ENCODE measurements around the gene IKBKG. TPM values are rescaled to one million over a fixed set of nuclear protein-coding genes. Genes with fewer than 3 reads are reported as not detected.
A peak's percentile ranks its signal among the peaks of the same experiment; 100 is the strongest.
"Not testable (repeated sequence)": the region's sequence is repeated elsewhere in the genome, so short reads cannot be mapped to it uniquely, and the experiment has no call there.

IKBKG gene
- total and polyA plus RNA-seq, 2 donors from 2014 or later = 23.3 to 31.3 TPM

DNA sequence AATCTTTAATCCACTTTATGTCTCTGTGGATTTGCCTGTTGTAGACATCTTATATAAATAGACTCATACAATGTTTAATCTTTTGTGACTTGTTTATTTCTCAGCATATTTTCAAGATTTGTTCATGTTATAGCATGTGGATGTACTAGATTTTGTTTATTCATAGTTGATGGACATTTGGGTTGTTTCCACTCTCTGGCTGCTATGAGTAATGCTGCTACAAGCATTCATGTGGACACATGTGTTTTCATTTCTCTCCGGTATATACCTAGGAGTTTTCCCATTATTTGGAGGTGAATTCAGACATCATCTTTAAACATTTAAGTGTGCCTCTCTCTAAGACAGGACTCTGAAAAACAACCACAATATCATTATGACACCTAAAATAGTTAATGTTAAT is 2.3 kb downstream of the IKBKG start:
- TF ChIP-seq, protein P1, sequence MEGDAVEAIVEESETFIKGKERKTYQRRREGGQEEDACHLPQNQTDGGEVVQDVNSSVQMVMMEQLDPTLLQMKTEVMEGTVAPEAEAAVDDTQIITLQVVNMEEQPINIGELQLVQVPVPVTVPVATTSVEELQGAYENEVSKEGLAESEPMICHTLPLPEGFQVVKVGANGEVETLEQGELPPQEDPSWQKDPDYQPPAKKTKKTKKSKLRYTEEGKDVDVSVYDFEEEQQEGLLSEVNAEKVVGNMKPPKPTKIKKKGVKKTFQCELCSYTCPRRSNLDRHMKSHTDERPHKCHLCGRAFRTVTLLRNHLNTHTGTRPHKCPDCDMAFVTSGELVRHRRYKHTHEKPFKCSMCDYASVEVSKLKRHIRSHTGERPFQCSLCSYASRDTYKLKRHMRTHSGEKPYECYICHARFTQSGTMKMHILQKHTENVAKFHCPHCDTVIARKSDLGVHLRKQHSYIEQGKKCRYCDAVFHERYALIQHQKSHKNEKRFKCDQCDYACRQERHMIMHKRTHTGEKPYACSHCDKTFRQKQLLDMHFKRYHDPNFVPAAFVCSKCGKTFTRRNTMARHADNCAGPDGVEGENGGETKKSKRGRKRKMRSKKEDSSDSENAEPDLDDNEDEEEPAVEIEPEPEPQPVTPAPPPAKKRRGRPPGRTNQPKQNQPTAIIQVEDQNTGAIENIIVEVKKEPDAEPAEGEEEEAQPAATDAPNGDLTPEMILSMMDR (IDR thresholded peaks at IDR 0.05; ENCODE audit: borderline replicate concordance, extremely low read depth, insufficient read depth) = no peak
- H3K36me3 ChIP-seq (ENCODE audit: control insufficient read depth in 2 of 3, insufficient read depth in 3 of 3, low read length in 3 of 3) = peaks cover 0 to 3% (median 0%) of the 10 kb centered on the region in 3 donors
- no peak overlapping the region for H3K9ac ChIP-seq (ENCODE audit: low read length in 3 of 3)
- H3K27me3 ChIP-seq (ENCODE audit: control insufficient read depth, insufficient read depth, low read length) = no peaks in the 10 kb centered on the region
- peaks cover 0 to 13% (median 0%) of the 10 kb centered on the region in 3 donors for H3K4me1 ChIP-seq (ENCODE audit: control insufficient read depth in 2 of 3, insufficient read depth in 2 of 3, low read depth in 1 of 3, low read length in 3 of 3)
- H3K9me3 ChIP-seq (ENCODE audit: control insufficient read depth in 2 of 3, insufficient read depth in 1 of 3, low read length in 3 of 3) = no peaks in the 10 kb centered on the region
- no peak overlapping the region for H3K27ac ChIP-seq (ENCODE audit: low read depth in 2 of 2, low read length in 2 of 2)
- H3K4me3 ChIP-seq (ENCODE audit: low read length in 3 of 3) = no peak overlapping the region
- FAIRE-seq (no peak), DNase-seq (no peak)
- intact Hi-C loops (cut with DNase I) = no loop called here

DNA sequence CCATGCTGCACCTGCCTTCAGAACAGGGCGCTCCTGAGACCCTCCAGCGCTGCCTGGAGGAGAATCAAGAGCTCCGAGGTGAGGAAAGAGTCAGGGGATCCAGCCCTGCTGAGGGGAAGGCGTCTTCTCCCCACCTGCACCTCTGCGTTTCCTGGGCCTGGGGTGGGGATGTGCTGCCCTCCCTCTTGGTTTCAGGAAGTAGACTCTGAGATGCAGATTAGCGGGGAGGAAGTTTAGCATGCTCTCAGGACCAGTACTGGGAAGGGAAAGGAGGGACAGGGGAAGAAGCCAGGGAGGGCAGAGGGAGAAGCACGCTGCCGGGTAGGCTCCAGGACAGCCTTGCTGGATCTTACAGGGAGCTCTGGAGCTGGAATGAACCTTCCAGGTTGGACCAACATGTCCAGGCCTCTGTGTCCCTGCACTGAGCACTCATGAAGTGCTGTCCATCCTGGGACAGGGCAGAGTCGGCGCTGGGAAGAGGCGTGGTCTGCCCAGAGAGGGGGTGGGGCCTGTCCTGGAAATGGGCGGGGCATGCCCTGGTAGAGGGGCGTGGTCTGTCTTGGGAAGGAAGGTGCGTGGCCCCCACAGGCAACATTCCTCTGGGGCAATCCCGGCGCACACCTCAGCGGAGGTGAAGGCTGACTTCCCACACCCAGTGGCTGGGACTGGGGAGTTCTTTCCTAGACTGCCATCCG is 4.8 kb downstream of the IKBKG start:
- H3K27me3 ChIP-seq (ENCODE audit: control insufficient read depth, insufficient read depth, low read length); H3K27ac ChIP-seq (ENCODE audit: low read depth in 2 of 2, low read length in 2 of 2); H3K9ac ChIP-seq (ENCODE audit: low read length in 3 of 3); intact Hi-C loops (cut with DNase I); H3K4me1 ChIP-seq (ENCODE audit: control insufficient read depth in 2 of 3, insufficient read depth in 2 of 3, low read depth in 1 of 3, low read length in 3 of 3); H3K36me3 ChIP-seq (ENCODE audit: control insufficient read depth in 2 of 3, insufficient read depth in 3 of 3, low read length in 3 of 3); H3K4me3 ChIP-seq (ENCODE audit: low read length in 3 of 3); FAIRE-seq; H3K9me3 ChIP-seq (ENCODE audit: control insufficient read depth in 2 of 3, insufficient read depth in 1 of 3, low read length in 3 of 3): not testable (repeated sequence)
- DNase-seq = peak in 1 of 5 donors; percentile 43

DNA sequence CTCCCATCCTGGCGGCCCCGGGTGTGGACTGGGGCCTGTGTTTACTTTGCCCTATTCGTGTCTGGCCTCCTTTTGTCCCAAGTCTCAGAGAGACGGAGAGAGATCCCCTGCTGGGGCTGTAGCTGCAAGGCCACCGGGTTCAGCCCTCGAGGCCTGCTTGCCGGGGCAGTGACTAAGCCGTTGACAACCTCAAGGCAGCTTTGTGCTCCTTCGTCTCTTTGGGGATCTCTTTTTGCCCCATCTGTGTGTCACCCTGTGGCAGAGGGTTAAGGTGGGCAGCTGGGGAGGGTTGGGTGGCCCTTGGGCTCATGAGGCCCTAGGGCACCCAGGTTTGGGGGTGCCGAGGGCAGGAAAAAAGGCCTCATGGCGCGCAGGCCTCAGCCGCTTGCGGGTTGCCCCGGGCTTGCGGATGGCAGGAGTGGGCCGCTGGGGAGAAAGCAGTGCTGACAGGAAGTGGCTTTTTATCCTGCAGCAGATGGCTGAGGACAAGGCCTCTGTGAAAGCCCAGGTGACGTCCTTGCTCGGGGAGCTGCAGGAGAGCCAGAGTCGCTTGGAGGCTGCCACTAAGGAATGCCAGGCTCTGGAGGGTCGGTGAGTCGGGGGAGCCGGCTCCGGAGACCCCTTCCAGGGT is 10.8 kb downstream of the IKBKG start:
- H3K9me3 ChIP-seq (ENCODE audit: control insufficient read depth in 2 of 3, insufficient read depth in 1 of 3, low read length in 3 of 3); intact Hi-C loops (cut with DNase I); H3K27me3 ChIP-seq (ENCODE audit: control insufficient read depth, insufficient read depth, low read length); H3K4me3 ChIP-seq (ENCODE audit: low read length in 3 of 3); H3K4me1 ChIP-seq (ENCODE audit: control insufficient read depth in 2 of 3, insufficient read depth in 2 of 3, low read depth in 1 of 3, low read length in 3 of 3); H3K9ac ChIP-seq (ENCODE audit: low read length in 3 of 3); FAIRE-seq; H3K36me3 ChIP-seq (ENCODE audit: control insufficient read depth in 2 of 3, insufficient read depth in 3 of 3, low read length in 3 of 3); H3K27ac ChIP-seq (ENCODE audit: low read depth in 2 of 2, low read length in 2 of 2); DNase-seq: not testable (repeated sequence)

DNA sequence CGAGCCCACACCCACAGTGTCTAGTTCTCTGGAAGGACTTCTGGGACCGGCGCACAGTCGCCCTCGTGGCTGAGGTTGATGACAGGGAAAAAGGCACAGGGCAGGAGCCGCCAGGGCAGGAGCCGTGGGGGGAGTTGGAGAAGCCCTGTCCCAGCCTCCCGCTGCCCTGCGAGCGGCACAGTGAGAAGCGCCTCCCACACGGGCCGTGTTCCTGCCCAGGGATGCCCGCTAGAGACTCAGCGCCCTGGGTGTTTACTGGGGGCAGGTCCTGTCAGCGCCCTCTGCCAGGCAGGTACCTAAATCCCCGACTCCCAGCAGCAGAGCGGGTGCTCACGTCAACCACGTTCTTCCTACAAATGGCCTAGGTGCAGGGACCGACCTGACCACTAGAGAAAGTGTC is 11.5 kb downstream of the IKBKG start:
- H3K4me1 ChIP-seq (ENCODE audit: control insufficient read depth in 2 of 3, insufficient read depth in 2 of 3, low read depth in 1 of 3, low read length in 3 of 3); H3K4me3 ChIP-seq (ENCODE audit: low read length in 3 of 3); intact Hi-C loops (cut with DNase I); H3K27ac ChIP-seq (ENCODE audit: low read depth in 2 of 2, low read length in 2 of 2); H3K9me3 ChIP-seq (ENCODE audit: control insufficient read depth in 2 of 3, insufficient read depth in 1 of 3, low read length in 3 of 3); FAIRE-seq; H3K27me3 ChIP-seq (ENCODE audit: control insufficient read depth, insufficient read depth, low read length); H3K9ac ChIP-seq (ENCODE audit: low read length in 3 of 3); H3K36me3 ChIP-seq (ENCODE audit: control insufficient read depth in 2 of 3, insufficient read depth in 3 of 3, low read length in 3 of 3): not testable (repeated sequence)
- peak in 1 of 5 donors; percentile 56 for DNase-seq

DNA sequence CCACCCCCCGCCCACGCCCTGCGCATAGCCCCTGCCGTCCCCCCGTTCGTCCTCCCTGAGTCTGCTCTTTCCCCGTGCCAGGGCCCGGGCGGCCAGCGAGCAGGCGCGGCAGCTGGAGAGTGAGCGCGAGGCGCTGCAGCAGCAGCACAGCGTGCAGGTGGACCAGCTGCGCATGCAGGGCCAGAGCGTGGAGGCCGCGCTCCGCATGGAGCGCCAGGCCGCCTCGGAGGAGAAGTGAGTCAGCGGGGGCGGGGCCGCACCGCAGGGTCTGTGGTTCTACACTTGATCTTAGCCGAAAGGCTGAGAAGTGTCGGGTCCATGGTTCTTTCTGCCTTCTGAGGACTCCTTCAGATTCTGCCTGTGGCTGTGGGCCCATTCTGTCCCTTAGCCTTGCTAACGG is 12.9 kb downstream of the IKBKG start:
- H3K4me3 ChIP-seq (ENCODE audit: low read length in 3 of 3); H3K4me1 ChIP-seq (ENCODE audit: control insufficient read depth in 2 of 3, insufficient read depth in 2 of 3, low read depth in 1 of 3, low read length in 3 of 3); H3K36me3 ChIP-seq (ENCODE audit: control insufficient read depth in 2 of 3, insufficient read depth in 3 of 3, low read length in 3 of 3); H3K27me3 ChIP-seq (ENCODE audit: control insufficient read depth, insufficient read depth, low read length); H3K9ac ChIP-seq (ENCODE audit: low read length in 3 of 3); intact Hi-C loops (cut with DNase I); H3K9me3 ChIP-seq (ENCODE audit: control insufficient read depth in 2 of 3, insufficient read depth in 1 of 3, low read length in 3 of 3); FAIRE-seq; H3K27ac ChIP-seq (ENCODE audit: low read depth in 2 of 2, low read length in 2 of 2): not testable (repeated sequence)
- DNase-seq = peak in 1 of 5 donors; percentile 15

DNA sequence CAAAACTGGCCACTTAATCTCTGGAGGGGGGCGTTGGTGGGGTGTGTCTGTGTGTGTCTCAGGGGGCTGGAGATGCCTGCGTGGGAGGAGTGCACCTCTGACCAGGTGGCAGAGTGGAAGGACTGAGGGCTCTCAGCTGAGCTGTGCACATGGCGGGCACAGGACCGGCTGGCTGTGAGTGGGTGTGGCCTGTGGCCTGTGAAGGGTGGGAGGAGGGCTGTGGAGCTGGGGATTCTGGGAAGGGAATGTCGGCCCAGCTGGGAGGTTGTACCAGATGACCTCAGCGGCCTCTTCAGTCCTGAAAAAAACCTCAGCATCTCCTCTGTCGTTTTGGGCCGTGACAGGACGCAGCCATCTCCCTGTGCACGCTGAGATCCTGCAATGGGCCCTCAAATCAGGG is 14.9 kb downstream of the IKBKG start:
- H3K9ac ChIP-seq (ENCODE audit: low read length in 3 of 3); H3K4me1 ChIP-seq (ENCODE audit: control insufficient read depth in 2 of 3, insufficient read depth in 2 of 3, low read depth in 1 of 3, low read length in 3 of 3); H3K27me3 ChIP-seq (ENCODE audit: control insufficient read depth, insufficient read depth, low read length); DNase-seq; intact Hi-C loops (cut with DNase I); H3K4me3 ChIP-seq (ENCODE audit: low read length in 3 of 3); FAIRE-seq; H3K27ac ChIP-seq (ENCODE audit: low read depth in 2 of 2, low read length in 2 of 2); H3K9me3 ChIP-seq (ENCODE audit: control insufficient read depth in 2 of 3, insufficient read depth in 1 of 3, low read length in 3 of 3); H3K36me3 ChIP-seq (ENCODE audit: control insufficient read depth in 2 of 3, insufficient read depth in 3 of 3, low read length in 3 of 3): not testable (repeated sequence)

DNA sequence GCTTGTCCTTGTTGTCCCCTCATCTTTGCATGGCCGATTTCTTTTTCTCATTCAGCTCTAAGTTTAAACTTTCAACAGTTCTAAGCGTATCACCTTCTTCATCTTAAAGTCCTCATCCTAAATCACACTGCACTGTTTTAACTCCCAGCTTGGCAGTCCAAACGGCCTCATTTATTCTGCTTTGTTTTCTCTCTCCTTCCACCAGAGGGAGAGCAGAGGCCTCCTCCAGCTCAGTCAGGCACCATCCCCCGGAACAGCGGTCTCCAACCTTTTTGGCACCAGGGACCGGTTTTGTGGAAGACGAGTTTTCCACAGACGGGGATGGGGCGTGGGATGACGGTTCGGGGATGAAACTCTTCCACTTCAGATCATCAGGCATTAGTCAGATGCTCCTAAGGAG is 22.9 kb downstream of the IKBKG start:
- H3K9me3 ChIP-seq (ENCODE audit: control insufficient read depth in 2 of 3, insufficient read depth in 1 of 3, low read length in 3 of 3); H3K4me3 ChIP-seq (ENCODE audit: low read length in 3 of 3); intact Hi-C loops (cut with DNase I); H3K27me3 ChIP-seq (ENCODE audit: control insufficient read depth, insufficient read depth, low read length); H3K4me1 ChIP-seq (ENCODE audit: control insufficient read depth in 2 of 3, insufficient read depth in 2 of 3, low read depth in 1 of 3, low read length in 3 of 3); H3K9ac ChIP-seq (ENCODE audit: low read length in 3 of 3); H3K36me3 ChIP-seq (ENCODE audit: control insufficient read depth in 2 of 3, insufficient read depth in 3 of 3, low read length in 3 of 3); FAIRE-seq; H3K27ac ChIP-seq (ENCODE audit: low read depth in 2 of 2, low read length in 2 of 2); DNase-seq: not testable (repeated sequence)
